Measurements from ENCODE around the gene PTPRR.

DNA sequence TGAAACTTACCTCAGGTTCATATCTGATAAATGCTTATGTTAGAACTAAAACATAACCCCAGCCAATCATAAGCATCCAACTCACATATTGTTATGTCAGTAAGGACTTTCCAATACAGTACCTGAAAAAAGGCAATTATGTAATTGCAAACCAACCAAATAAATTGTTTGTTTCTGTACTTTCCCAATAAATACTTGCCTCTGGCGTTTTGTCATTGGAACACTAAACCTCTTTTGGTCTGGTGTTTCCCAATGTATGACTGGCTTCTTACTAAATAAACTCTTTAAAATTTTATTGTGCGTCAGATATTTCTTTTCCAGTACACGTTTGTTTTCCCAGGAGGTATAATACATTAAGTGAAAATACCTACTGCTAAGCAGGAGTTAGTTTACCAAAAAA lies 276.6 kb downstream of the PTPRR start:
- no peak for TF ChIP-seq POLR2A (IDR thresholded peaks at IDR 0.05)
- TF ChIP-seq, protein P1, sequence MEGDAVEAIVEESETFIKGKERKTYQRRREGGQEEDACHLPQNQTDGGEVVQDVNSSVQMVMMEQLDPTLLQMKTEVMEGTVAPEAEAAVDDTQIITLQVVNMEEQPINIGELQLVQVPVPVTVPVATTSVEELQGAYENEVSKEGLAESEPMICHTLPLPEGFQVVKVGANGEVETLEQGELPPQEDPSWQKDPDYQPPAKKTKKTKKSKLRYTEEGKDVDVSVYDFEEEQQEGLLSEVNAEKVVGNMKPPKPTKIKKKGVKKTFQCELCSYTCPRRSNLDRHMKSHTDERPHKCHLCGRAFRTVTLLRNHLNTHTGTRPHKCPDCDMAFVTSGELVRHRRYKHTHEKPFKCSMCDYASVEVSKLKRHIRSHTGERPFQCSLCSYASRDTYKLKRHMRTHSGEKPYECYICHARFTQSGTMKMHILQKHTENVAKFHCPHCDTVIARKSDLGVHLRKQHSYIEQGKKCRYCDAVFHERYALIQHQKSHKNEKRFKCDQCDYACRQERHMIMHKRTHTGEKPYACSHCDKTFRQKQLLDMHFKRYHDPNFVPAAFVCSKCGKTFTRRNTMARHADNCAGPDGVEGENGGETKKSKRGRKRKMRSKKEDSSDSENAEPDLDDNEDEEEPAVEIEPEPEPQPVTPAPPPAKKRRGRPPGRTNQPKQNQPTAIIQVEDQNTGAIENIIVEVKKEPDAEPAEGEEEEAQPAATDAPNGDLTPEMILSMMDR (IDR thresholded peaks at IDR 0.05), result no peak

Data from adrenal gland (tissue), 5 donors.